Liver (tissue), 3 donors: Measurements from ENCODE around the gene ATF1.

Experiments
- CTCF ChIP-seq: fragments of 150-350 bp; IDR thresholded peaks from 2 replicates; pipeline ENCODE4 v1.5.1; 2017; ENCODE audit warnings: improper control_type of control experiment, low read depth, low read length; ENCODE audit not compliant: missing input control
- EGR1 ChIP-seq, 2 donors: IDR thresholded peaks; 2 replicates each; pipeline ENCODE4 v1.6.1; 2016 to 2018; ENCODE audit warnings: antibody characterized with exemption in 2 of 2, low read depth in 2 of 2
- JUND ChIP-seq, 2 donors: IDR thresholded peaks; 2 replicates each; pipeline ENCODE4 v1.6.1; 2016; ENCODE audit warnings: antibody characterized with exemption in 2 of 2
- MAX ChIP-seq: IDR thresholded peaks from 2 replicates; pipeline ENCODE4 v1.6.1; 2016; ENCODE audit warnings: antibody characterized with exemption
- RAD21 ChIP-seq, 2 donors: IDR thresholded peaks; 2 replicates each; pipeline ENCODE4 v1.6.1; 2016; ENCODE audit warnings: antibody characterized with exemption in 2 of 2, mild to moderate bottlenecking in 2 of 2
- SP1 ChIP-seq: IDR thresholded peaks from 2 replicates; pipeline ENCODE4 v1.6.1; 2018; ENCODE audit warnings: antibody characterized with exemption, mild to moderate bottlenecking
- TAF1 ChIP-seq: conservative IDR thresholded peaks from 2 replicates; pipeline ENCODE4 v1.6.1; 2016; ENCODE audit warnings: antibody characterized with exemption, mild to moderate bottlenecking
- YY1 ChIP-seq: IDR thresholded peaks from 2 replicates; pipeline ENCODE4 v1.6.1; 2016; ENCODE audit warnings: antibody characterized with exemption, mild to moderate bottlenecking
- ZBTB33 ChIP-seq: IDR thresholded peaks from 2 replicates; pipeline ENCODE4 v1.6.1; 2016; ENCODE audit warnings: antibody characterized with exemption
- donor health status: healthy.
- donor health status: healthy.

- TF ChIP-seq CTCF (no peak), JUND (IDR thresholded peaks at IDR 0.05) (no peak), ZBTB33 (no peak), MAX (no peak), TAF1 (no peak), RAD21 (IDR thresholded peaks at IDR 0.05) (no peak), SP1 (no peak), EGR1 (IDR thresholded peaks at IDR 0.05; ENCODE audit: low read depth in 2 of 2) (no peak), YY1 (no peak)
These were observed 16.1 kb downstream of the ATF1 start for GRCh38 chr12:50780013-50780412.
